Amygdala (tissue), 56 donors: ENCODE measurements around the gene GJD2.

ENCODE experiments used
- DNase-seq, 56 donors: peaks; one replicate each; lab custom pipeline; 2025; lab: John Stamatoyannopoulos, UW

The GJD2 gene

GRCh38 chr15:34776606-34777105 lies 21.9 kb upstream of the GJD2 start:
- no peak for DNase-seq

- DNase-seq: no peak
Observed at GRCh38 chr15:34773917-34774316, 19.1 kb upstream of the GJD2 start.

- no peak for DNase-seq
Observed at GRCh38 chr15:34773013-34773412, 18.2 kb upstream of the GJD2 start.

GRCh38 chr15:34772312-34772711 lies 17.5 kb upstream of the GJD2 start:
- DNase-seq: no peak

GRCh38 chr15:34769711-34770110 lies 14.9 kb upstream of the GJD2 start:
- no peak for DNase-seq

GRCh38 chr15:34768530-34768929 lies 13.7 kb upstream of the GJD2 start:
- DNase-seq: no peak

- DNase-seq: no peak
Observed at GRCh38 chr15:34765741-34766140, 10.9 kb upstream of the GJD2 start.

- no peak for DNase-seq
Observed at GRCh38 chr15:34760909-34761308, 6.1 kb upstream of the GJD2 start.

GRCh38 chr15:34759992-34760391 lies 5.2 kb upstream of the GJD2 start:
- DNase-seq: no peak

- no peak for DNase-seq
Observed at GRCh38 chr15:34759347-34759746, 4.5 kb upstream of the GJD2 start.

GRCh38 chr15:34757262-34757661 lies 2.5 kb upstream of the GJD2 start:
- DNase-seq: no peak

- DNase-seq: no peak
Observed at GRCh38 chr15:34755419-34755773, 598 bp upstream of the GJD2 start.

GRCh38 chr15:34754171-34754601 lies 612 bp downstream of the GJD2 start:
- DNase-seq: no peak

- peak in 2 of 56 donors; percentile 3 for DNase-seq
Observed at GRCh38 chr15:34753236-34753894, 1.4 kb downstream of the GJD2 start.

- no peak for DNase-seq
Observed at GRCh38 chr15:34749691-34750090, 5.1 kb downstream of the GJD2 start.

- DNase-seq: no peak
Observed at GRCh38 chr15:34739346-34739745, 15.5 kb downstream of the GJD2 start.

- no peak for DNase-seq
Observed at GRCh38 chr15:34738002-34738401, 16.8 kb downstream of the GJD2 start.

GRCh38 chr15:34737477-34737876 lies 17.3 kb downstream of the GJD2 start:
- no peak for DNase-seq

- DNase-seq: no peak
Observed at GRCh38 chr15:34734303-34734702, 20.5 kb downstream of the GJD2 start.

GRCh38 chr15:34733621-34734020 lies 21.2 kb downstream of the GJD2 start:
- DNase-seq: no peak

GRCh38 chr15:34732430-34732829 lies 22.4 kb downstream of the GJD2 start:
- no peak for DNase-seq

- DNase-seq: no peak
Observed at GRCh38 chr15:34730701-34731100, 24.1 kb downstream of the GJD2 start.

- DNase-seq: no peak
Observed at GRCh38 chr15:34729886-34730285, 24.9 kb downstream of the GJD2 start.
